GM12878 (cell line): ENCODE results near the gene PDCD10.

Experiments
- CREM ChIP-seq: IDR thresholded peaks from 2 replicates; pipeline ENCODE4 v1.6.1; 2014; ENCODE audit warnings: antibody characterized with exemption, low read depth
- EP300 ChIP-seq, 2 experiments: fragments of 150-350 bp in 1 of 2; IDR thresholded peaks; 2 replicates each; pipeline ENCODE4 v1.6.1; 2011 to 2012; ENCODE audit warnings: low read depth in 2 of 2, low read length in 2 of 2, borderline replicate concordance in 1 of 2, improper control_type of control experiment in 1 of 2, inconsistent platforms in 1 of 2; ENCODE audit not compliant: control insufficient read depth in 1 of 2
- GABPA ChIP-seq: IDR thresholded peaks from 2 replicates; pipeline ENCODE4 v1.6.1; 2014; ENCODE audit warnings: antibody characterized with exemption, low read depth, mild to moderate bottlenecking, inconsistent platforms
- HDGF ChIP-seq: fragments of 450-650 bp; IDR thresholded peaks from 2 replicates; pipeline ENCODE4 v1.6.1; 2016; ENCODE audit warnings: antibody characterized with exemption
- JUNB ChIP-seq: IDR thresholded peaks from 2 replicates; pipeline ENCODE4 v1.6.1; 2016; ENCODE audit warnings: antibody characterized with exemption, mild to moderate bottlenecking
- POLR2A ChIP-seq: IDR thresholded peaks from 2 replicates; pipeline ENCODE4 v1.6.1; 2011; ENCODE audit warnings: low read depth, mild to moderate bottlenecking, low read length
- RCOR1 ChIP-seq: conservative IDR thresholded peaks from 2 replicates; pipeline ENCODE4 v1.6.1; 2012; ENCODE audit warnings: low read depth, low read length, improper control_type of control experiment
- SREBF2 ChIP-seq: IDR thresholded peaks from 2 replicates; pipeline ENCODE4 v1.6.1; 2012; ENCODE audit warnings: mild to moderate bottlenecking, low read length
- YY1 ChIP-seq: IDR thresholded peaks from 2 replicates; pipeline ENCODE4 v1.6.1; 2011; ENCODE audit warnings: low read depth, mild to moderate bottlenecking, low read length
- TF ChIP-seq, protein P1 (sequence below), 3 experiments: IDR thresholded peaks in 2 of 3; conservative IDR thresholded peaks in 1 of 3; 2 replicates each; pipeline ENCODE4 v1.5.1; 2011; ENCODE audit warnings: low read depth in 3 of 3, low read length in 3 of 3, mild to moderate bottlenecking in 3 of 3, control low read depth in 2 of 3, moderate library complexity in 2 of 3, inconsistent platforms in 1 of 3, mixed read lengths in 1 of 3; ENCODE audit not compliant: control insufficient read depth in 2 of 3, insufficient read depth in 1 of 3; ENCODE audit errors: extremely low read depth in 1 of 3

DNA sequence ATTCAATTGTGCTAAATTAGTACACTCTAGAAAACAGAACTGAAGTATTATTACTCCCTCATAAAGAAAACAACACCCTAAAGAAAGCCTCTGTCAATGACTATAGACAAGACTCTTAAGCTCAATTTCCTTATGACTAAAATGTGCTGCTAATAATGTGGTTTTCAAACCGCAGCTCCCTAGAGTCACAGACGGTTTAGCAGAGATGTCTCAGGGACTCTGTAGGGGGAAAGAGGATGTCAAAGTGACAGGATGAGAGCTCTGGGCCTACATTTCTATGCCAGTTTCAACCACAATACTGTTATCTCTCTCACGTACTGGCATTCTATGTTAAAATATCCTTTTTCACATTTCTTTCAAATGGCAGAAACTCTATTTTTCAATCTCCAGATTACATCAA is 43.3 kb downstream of the PDCD10 start:
- TF ChIP-seq, protein P1, sequence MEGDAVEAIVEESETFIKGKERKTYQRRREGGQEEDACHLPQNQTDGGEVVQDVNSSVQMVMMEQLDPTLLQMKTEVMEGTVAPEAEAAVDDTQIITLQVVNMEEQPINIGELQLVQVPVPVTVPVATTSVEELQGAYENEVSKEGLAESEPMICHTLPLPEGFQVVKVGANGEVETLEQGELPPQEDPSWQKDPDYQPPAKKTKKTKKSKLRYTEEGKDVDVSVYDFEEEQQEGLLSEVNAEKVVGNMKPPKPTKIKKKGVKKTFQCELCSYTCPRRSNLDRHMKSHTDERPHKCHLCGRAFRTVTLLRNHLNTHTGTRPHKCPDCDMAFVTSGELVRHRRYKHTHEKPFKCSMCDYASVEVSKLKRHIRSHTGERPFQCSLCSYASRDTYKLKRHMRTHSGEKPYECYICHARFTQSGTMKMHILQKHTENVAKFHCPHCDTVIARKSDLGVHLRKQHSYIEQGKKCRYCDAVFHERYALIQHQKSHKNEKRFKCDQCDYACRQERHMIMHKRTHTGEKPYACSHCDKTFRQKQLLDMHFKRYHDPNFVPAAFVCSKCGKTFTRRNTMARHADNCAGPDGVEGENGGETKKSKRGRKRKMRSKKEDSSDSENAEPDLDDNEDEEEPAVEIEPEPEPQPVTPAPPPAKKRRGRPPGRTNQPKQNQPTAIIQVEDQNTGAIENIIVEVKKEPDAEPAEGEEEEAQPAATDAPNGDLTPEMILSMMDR (IDR thresholded peaks at IDR 0.05 in 2 of 3, conservative IDR thresholded peaks at IDR 0.05 in 1 of 3; ENCODE audit: control insufficient read depth in 2 of 3, extremely low read depth in 1 of 3, insufficient read depth in 1 of 3, low read depth in 3 of 3, low read length in 3 of 3): no peak
- TF ChIP-seq RCOR1 (peak; percentile 88; the same call in 1 of the 2 replicates), GABPA (0 out of 2 replicates have a peak, but pooled peaks have one; percentile 26), HDGF (no peak), POLR2A (no peak), YY1 (no peak), JUNB (peak; percentile 82), SREBF2 (no peak), CREM (peak; percentile 57; the same call in 1 of the 2 replicates), EP300 (IDR thresholded peaks at IDR 0.05; ENCODE audit: borderline replicate concordance in 1 of 2, control insufficient read depth in 1 of 2, low read depth in 2 of 2, low read length in 2 of 2) (peak; percentile 70 to 80; a peak in 3 of 4 replicates)
